CD4-positive, alpha-beta T cell treated with Interleukin-4 for 1 hour (primary cell): Measurements from ENCODE around the gene RBL1.
"Not testable (repeated sequence)": the region's sequence is repeated elsewhere in the genome, so short reads cannot be mapped to it uniquely, and the experiment has no call there.

Source experiments
- DNase-seq, 2 donors: peaks; one replicate each; pipeline ENCODE4 v3.0.0-alpha.2; 2020 to 2022

RBL1 gene

GRCh38 chr20:37075932-37076685, 19.7 kb downstream of the RBL1 start:
- no peak for DNase-seq

GRCh38 chr20:37072293-37073196, 23.3 kb downstream of the RBL1 start:
- DNase-seq = no peak

DNA sequence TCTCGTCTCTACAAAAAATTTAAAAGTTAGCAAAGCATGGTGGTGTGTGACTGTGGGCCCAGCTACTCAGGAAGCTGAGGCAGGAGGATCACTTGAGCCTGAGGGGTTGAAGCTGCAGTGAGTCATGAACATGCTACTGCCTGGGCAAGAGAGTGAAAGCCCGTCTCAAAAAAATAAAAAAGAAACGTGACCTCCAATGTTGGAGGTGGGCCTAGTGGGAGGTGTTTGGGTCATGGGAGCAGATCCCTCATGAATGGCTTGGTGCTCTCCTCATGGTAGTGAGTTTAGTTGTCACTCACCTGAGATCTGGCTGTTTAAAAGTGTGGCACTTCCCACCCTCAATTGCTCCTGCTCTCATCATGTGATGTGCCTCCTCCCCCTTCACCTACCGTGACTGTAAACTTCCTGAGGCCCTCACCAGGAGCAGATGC, 24.3 kb downstream of the RBL1 start:
- DNase-seq = peak in 1 of 2 donors; percentile 38

DNA sequence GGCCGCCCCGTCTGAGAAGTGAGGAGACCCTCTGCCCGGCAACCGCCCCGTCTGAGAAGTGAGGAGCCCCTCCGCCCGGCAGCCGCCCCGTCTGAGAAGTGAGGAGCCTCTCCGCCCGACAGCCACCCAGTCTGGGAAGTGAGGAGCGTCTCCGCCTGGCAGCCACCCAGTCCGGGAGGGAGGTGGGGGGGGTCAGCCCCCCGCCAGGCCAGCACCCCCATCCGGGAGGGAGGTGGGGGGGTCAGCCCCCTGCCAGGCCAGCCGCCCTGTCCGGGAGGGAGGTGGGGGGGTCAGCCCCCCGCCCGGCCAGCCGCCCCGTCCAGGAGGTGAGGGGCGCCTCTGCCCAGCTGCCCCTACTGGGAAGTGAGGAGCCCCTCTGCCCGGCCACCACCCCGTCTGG, 26.2 kb downstream of the RBL1 start:
- not testable (repeated sequence) for DNase-seq

- no peak for DNase-seq
Measured at GRCh38 chr20:37066168-37066567, 29.6 kb downstream of the RBL1 start.

DNA sequence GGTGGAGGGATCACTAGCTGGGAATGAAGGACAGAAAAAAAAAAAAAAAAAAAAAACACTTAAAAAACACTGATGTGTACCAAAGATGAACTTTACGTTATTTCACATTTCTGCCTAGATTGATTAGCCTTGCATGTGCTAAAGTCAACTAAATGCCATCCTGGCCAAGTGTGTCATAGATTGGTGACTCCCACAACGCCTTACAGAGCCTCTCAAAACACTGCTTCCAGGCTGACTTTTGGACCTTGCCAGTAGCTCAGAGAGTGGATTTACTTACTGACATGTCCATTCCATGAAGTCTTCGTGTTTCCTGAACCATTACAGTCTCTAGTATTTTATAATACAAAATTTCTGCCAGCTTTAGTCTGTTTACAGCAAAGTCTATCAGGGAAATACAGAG, 40.5 kb downstream of the RBL1 start:
- DNase-seq = no peak

- DNase-seq = no peak
Measured at GRCh38 chr20:37053230-37053950, 42.4 kb downstream of the RBL1 start.

DNA sequence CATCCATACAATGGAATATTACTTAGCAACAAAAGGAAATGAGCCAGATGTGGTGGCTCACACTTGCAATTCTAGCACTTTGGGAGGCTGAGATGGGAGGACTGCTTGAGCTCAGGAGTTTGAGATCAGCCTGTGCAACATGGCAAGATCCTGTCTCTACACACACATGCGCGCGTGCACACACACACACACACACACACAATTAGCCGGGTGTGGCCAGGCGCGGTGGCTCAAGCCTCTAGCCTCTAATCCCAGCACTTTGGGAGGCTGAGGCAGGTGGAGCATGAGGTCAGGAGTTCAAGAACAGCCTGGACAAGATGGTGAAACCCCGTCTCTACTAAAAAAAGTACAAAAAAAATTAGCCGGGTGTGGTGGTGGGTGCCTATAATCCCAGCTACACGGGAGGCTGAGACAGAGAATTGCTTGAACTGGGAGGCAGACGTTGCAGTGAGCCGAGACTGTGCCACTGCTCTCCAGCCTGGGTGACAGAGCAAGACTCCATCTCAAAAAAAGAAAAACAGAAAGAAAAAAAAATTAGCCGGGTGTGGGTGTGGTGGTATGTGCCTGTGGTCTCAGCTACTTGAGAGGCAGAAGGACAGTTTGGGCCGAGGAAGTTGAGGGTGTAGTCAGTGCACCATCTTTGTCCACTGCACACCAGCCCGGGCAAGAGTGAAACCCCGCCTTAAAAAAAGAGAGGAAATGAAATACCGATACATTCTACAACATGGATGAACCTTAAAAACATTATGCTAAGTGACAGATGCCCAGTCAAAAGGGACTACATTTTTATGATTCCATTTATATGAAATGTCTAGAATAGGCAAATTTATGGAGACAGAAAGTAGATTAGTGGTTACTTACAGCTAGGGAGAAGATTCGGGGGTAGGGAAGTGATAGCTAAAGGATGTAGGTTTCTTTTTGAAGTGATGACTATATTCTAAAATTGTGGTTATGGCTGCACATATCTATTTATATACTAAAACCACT, 52.5 kb downstream of the RBL1 start:
- DNase-seq = peak; percentile 46 to 66

GRCh38 chr20:37039366-37039765, 56.4 kb downstream of the RBL1 start:
- DNase-seq = not testable (repeated sequence)

GRCh38 chr20:37032077-37032476, 63.7 kb downstream of the RBL1 start:
- DNase-seq = no peak

GRCh38 chr20:37020636-37021035, 75.2 kb downstream of the RBL1 start:
- DNase-seq = no peak

GRCh38 chr20:37012631-37013030, 83.2 kb downstream of the RBL1 start:
- not testable (repeated sequence) for DNase-seq

DNA sequence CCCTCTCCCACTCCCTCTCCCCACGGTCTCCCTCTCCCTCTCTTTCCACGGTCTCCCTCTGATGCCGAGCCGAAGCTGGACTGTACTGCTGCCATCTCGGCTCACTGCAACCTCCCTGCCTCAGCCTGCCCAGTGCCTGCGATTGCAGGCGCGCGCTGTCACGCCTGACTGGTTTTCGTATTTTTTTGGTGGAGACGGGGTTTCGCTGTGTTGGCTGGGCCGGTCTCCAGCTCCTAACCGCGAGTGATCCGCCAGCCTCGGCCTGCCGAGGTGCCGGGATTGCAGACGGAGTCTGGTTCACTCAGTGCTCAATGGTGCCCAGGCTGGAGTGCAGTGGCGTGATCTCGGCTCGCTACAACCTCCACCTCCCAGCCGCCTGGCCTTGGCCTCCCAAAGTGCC, 83.9 kb downstream of the RBL1 start:
- DNase-seq = not testable (repeated sequence)

GRCh38 chr20:37011147-37011546, 84.7 kb downstream of the RBL1 start:
- no peak for DNase-seq

GRCh38 chr20:37007898-37008649, 87.7 kb downstream of the RBL1 start:
- DNase-seq = peak; percentile 56 to 76

DNA sequence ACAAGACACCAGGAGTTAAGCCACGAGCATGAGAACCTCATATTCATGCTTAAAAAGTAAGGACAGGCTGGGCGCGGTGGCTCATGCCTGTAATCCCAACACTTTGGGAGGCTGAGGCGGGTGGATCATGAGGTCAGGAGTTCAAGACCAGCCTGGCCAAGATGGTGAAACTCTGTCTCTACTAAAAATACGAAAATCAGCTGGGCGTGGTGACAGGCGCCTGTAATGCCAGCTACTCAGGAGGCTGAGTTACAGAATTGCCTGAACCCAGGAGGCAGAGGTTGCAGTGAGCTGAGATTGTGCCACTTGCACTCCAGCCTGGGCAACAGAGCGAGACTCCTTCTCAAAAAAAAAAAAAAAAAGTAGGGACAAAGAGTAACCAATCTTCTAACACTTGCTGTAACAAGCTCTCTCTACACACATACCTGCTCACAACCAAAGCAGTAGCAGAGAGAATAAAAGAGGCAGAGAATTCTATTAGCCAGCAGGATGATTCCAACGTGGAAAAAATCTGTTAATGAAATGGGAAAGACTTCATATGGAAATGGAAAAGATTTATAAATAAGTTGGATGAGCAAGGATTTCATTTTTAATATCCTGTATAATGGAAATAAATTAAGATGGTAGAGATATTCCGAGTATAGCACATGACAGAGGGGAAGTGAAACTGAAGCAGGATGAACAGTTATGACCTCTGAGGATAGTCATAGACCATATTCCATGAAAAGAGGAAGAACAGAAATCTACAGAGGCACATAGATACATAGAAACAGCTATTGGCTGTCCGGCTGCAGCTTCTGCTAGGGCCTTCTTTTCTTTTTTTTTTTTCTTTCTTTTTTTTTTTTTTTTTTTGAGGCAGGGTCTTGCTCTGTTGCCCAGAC, 90.5 kb downstream of the RBL1 start:
- peak in 1 of 2 donors; percentile 36 for DNase-seq

- not testable (repeated sequence) for DNase-seq
Measured at GRCh38 chr20:37001634-37002033, 94.2 kb downstream of the RBL1 start.

DNA sequence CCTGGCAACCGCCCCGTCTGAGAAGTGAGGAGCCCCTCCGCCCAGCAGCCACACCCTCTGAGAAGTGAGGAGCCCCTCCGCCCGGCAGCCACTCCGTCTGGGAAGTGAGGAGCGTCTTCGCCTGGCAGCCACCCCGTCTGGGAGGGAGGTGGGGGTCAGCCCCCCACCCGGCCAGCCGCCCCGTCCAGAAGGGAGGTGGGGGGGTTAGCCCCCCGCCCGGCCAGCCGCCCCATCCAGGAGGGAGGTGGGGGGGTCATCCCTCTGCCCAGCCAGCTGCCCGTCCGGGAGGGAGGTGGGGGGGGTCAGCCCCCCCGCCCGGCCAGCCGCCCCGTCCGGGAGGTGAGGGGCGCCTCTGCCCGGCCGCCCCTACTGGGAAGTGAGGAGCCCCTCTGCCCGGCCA, 95.6 kb downstream of the RBL1 start:
- not testable (repeated sequence) for DNase-seq

DNA sequence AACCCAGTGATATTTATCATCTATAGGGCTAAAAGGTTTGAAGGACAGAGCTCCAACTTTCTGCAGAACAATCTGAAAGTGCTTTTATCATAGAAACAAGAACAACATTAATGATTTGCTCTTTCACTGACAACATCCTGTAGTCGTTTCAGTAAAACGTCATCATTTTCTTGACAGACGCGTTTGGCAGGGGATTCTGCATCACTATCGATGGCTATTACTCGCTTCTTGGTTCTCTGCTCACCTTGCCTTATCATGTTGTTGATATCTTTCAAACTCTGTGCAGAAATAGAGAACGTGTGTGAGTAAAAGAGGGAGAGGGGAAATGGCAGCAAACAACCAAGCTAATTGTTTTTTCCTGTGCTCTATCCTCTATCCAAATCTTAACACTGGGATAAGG, 97.1 kb downstream of the RBL1 start:
- DNase-seq = peak; percentile 39 to 48

DNA sequence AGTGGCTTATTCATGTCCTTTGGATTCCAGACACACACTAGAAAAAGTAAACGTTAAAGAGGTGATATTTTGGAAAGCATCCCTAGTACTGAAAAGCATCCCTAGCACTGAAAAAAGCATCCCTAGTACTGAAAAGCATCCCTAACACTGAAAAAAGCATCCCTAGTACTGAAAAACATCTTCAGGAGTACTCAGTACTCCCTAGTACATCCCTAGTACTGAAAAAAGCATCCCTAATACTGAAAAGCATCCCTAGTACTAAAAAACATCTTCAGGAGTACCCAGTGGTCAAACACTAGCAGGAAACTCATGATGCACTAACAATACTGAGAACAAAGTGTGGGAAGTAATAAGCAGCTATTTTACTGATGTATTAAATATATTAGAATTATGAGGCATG, 98.7 kb downstream of the RBL1 start:
- no peak for DNase-seq
